Activated CD4-positive, alpha-beta T cell treated with anti-CD3 and anti-CD28 coated beads for 36 hours (primary cell): ENCODE results near the gene ZNF552. TPM values are rescaled to one million over a fixed set of nuclear protein-coding genes. Genes with fewer than 3 reads are reported as not detected.

Experiments
- ATAC-seq: fragments of 200-7000 bp; cut with Tn5 transposase; one replicate; pipeline ENCODE4 v1.10.0; 2021; ENCODE audit warnings: mild to moderate bottlenecking, moderate library complexity
- CTCF ChIA-PET: fragments of 350-600 bp; sonication (Branson Sonifier 250); formaldehyde crosslinking; loops from one replicate; lab custom pipeline; 2021; ENCODE audit warnings: antibody characterized with exemption; lab: Charles Lee
- POLR2A ChIA-PET: fragments of 350-600 bp; sonication (Branson Sonifier 250); formaldehyde crosslinking; loops from one replicate; lab custom pipeline; 2021; ENCODE audit warnings: antibody characterized with exemption, inconsistent platforms; lab: Charles Lee
- DNase-seq: peaks from one replicate; pipeline ENCODE4 v3.0.0-alpha.2; 2020
- H3K27ac Mint-ChIP-seq: one replicate; pipeline ENCODE4 v1.8.0; 2021; ENCODE audit warnings: mixed read lengths
- H3K27me3 Mint-ChIP-seq: one replicate; pipeline ENCODE4 v1.8.0; 2021; ENCODE audit warnings: mixed read lengths
- H3K36me3 Mint-ChIP-seq: one replicate; pipeline ENCODE4 v1.8.0; 2021; ENCODE audit warnings: low read depth, mixed read lengths
- H3K4me1 Mint-ChIP-seq: one replicate; pipeline ENCODE4 v1.8.0; 2021; ENCODE audit warnings: mixed read lengths
- H3K4me3 Mint-ChIP-seq: one replicate; pipeline ENCODE4 v1.8.0; 2021; ENCODE audit warnings: mild to moderate bottlenecking, moderate library complexity, mixed read lengths
- H3K9me3 Mint-ChIP-seq: one replicate; pipeline ENCODE4 v1.8.0; 2021; ENCODE audit warnings: low read depth, mixed read lengths
- intact Hi-C, 2 experiments: fragments of 100-400 bp; cut with DNase I in 1 of 2; cut with micrococcal nuclease in 1 of 2; formaldehyde crosslinking; loops; one replicate each; pipeline versions ENCODE4 v1.14.2 to v1.15.1; 2022 to 2024; cut with DNase I, micrococcal nuclease
- total RNA-seq, 2 experiments: library from RNA; stranded (reverse); gene quantifications; one replicate each; pipeline ENCODE4 v1.2.3, GENCODE V29; 2021

Gene ZNF552
- total RNA-seq, 2 experiments from 2014 or later: 5.9 to 6.1 TPM

- CTCF ChIA-PET: no interaction called here
- H3K27me3 Mint-ChIP-seq: no peaks in the 10 kb centered on the region
- peaks cover 28% of the 10 kb centered on the region for H3K9me3 Mint-ChIP-seq
- H3K4me3 Mint-ChIP-seq: peak overlapping the region; percentile 38
- POLR2A ChIA-PET: no interaction called here
- DNase-seq: no peak
- intact Hi-C loops: loop anchor here in 1 of 2 experiments (10.0 kb wide), 1 partner anchor 493 kb away; no protein-coding TSS in a partner anchor
- H3K27ac Mint-ChIP-seq: peak overlapping the region; percentile 27
- no peak for ATAC-seq
- peaks cover 31% of the 10 kb centered on the region for H3K4me1 Mint-ChIP-seq
- peaks cover 70% of the 10 kb centered on the region for H3K36me3 Mint-ChIP-seq
Observed at GRCh38 chr19:57771417-57771816, 43.3 kb downstream of the ZNF552 start.

GRCh38 chr19:57769345-57770131 is 45.2 kb downstream of the ZNF552 start, which contains the start of gene ZNF586:
Gene ZNF586 (plus strand): TSS chr19:57769676. CDS start chr19:57769843, 167 bp downstream.
- ATAC-seq (peak; percentile 99), DNase-seq (peak; percentile 93)
- Mint-ChIP-seq H3K36me3 (peaks cover 56% of the 10 kb centered on the region), H3K27ac (peak within 1 kb of the TSS; percentile 93), H3K27me3 (no peaks in the 10 kb centered on the region), H3K4me3 (peak within 1 kb of the TSS; percentile 90), H3K4me1 (peaks cover 25% of the 10 kb centered on the region), H3K9me3 (peaks cover 21% of the 10 kb centered on the region)
- ChIA-PET CTCF (interaction anchor here (0.6 to 0.7 kb wide), 2 partner anchors 225 to 418 kb away, joined by 3 to 6 read pairs; no protein-coding TSS in a partner anchor), POLR2A (interaction anchor here (0.5 to 1.6 kb wide), 5 partner anchors 50 to 774 kb away, joined by 3 to 6 read pairs (median 4); partner anchors contain the start of genes TRIM28 and ZNF551)
- intact Hi-C loops: loop anchor here (1.0 to 10.0 kb wide), 11 partner anchors 23 to 495 kb away; partner anchors contain the start of genes ZNF552 (in 2 of the 2), ZNF776 (in 2 of the 2), ZNF17 (in 1 of the 2) and ZNF211 (in 1 of the 2)

- H3K4me1 Mint-ChIP-seq: no peaks in the 10 kb centered on the region
- H3K27ac Mint-ChIP-seq: no peak overlapping the region
- H3K27me3 Mint-ChIP-seq: no peaks in the 10 kb centered on the region
- peaks cover 85% of the 10 kb centered on the region for H3K36me3 Mint-ChIP-seq
- ATAC-seq: no peak
- ChIA-PET CTCF (no interaction called here), POLR2A (no interaction called here)
- DNase-seq: no peak
- intact Hi-C loops: no loop called here
- no peak overlapping the region for H3K4me3 Mint-ChIP-seq
- peaks cover 30% of the 10 kb centered on the region for H3K9me3 Mint-ChIP-seq
Observed at GRCh38 chr19:57759096-57759495, 55.6 kb downstream of the ZNF552 start.

DNA sequence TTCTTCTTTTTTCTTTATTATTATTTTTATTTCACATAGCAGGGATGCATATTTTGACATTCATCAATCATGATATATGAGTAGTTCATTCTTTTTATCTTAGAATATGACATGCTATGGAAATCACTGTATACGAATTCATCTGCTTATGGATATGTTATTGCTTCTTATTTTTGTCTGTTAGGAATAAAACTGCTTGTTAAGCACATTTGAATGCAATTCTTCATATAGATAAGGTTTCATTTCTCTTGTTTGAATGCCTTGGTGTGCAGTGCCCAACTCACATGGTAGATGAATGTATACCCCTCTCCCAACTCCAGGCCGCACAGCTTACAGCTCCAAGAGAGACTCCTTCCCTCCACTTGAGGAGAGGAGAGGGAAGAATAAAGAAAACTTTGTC is 56.8 kb downstream of the ZNF552 start:
- DNase-seq: no peak
- POLR2A ChIA-PET: no interaction called here
- no peak overlapping the region for H3K4me3 Mint-ChIP-seq
- H3K4me1 Mint-ChIP-seq: no peaks in the 10 kb centered on the region
- CTCF ChIA-PET: no interaction called here
- peaks cover 41% of the 10 kb centered on the region for H3K9me3 Mint-ChIP-seq
- H3K27ac Mint-ChIP-seq: no peak overlapping the region
- H3K36me3 Mint-ChIP-seq: peaks cover 87% of the 10 kb centered on the region
- intact Hi-C loops: no loop called here
- no peaks in the 10 kb centered on the region for H3K27me3 Mint-ChIP-seq
- ATAC-seq: no peak

Other genes with a start within 250 kb of the ZNF552 start
- gene ZNF416, start 236.0 kb downstream of the ZNF552 start, total RNA-seq: 1 to 10 TPM; 3.3 to 3.7 TPM
- 1 to 10 TPM; 4.6 to 5.3 TPM for gene ZIK1, start 230.8 kb downstream of the ZNF552 start, total RNA-seq
- gene ZNF530, start 215.0 kb downstream of the ZNF552 start, total RNA-seq: 1 to 10 TPM; 7.1 to 7.2 TPM
- gene ZNF134, start 200.7 kb downstream of the ZNF552 start, total RNA-seq: 1 to 10 TPM; 7.6 to 9.7 TPM
- 1 to 10 TPM; 8.9 to 9.5 TPM for gene ZNF211, start 181.7 kb downstream of the ZNF552 start, total RNA-seq
- gene ZSCAN4, start 146.0 kb downstream of the ZNF552 start, total RNA-seq: not detected
- 10 to 100 TPM in 1 of 2 experiments, 1 to 10 TPM in 1; 9.8 to 13.0 TPM for gene ZNF551, start 132.9 kb downstream of the ZNF552 start, total RNA-seq
- gene ZNF154, start 105.7 kb downstream of the ZNF552 start, total RNA-seq: 1 to 10 TPM; 4.4 to 5.0 TPM
- gene ZNF671, start 87.3 kb downstream of the ZNF552 start, total RNA-seq: 1 to 10 TPM; 7.5 to 8.8 TPM
- 10 to 100 TPM in 1 of 2 experiments, 1 to 10 TPM in 1; 8.9 to 14.7 TPM for gene ZNF776, start 68.1 kb downstream of the ZNF552 start, total RNA-seq
- gene ZNF586, start 45.2 kb downstream of the ZNF552 start, total RNA-seq: 10 to 100 TPM; 20.3 to 20.5 TPM
- gene ZNF587B, start 15.4 kb upstream of the ZNF552 start, total RNA-seq: 10 to 100 TPM; 16.8 to 18.2 TPM
- 10 to 100 TPM; 20.1 to 22.9 TPM for gene ZNF587, start 34.9 kb upstream of the ZNF552 start, total RNA-seq
- 10 to 100 TPM; 24.1 to 24.5 TPM for gene ZNF814, start 74.1 kb upstream of the ZNF552 start, total RNA-seq
- 10 to 100 TPM; 12.7 to 14.1 TPM for gene ZNF417, start 101.7 kb upstream of the ZNF552 start, total RNA-seq
- 1 to 10 TPM; 4.6 to 4.8 TPM for gene ZNF418, start 120.5 kb upstream of the ZNF552 start, total RNA-seq
- gene ZNF256, start 132.8 kb upstream of the ZNF552 start, total RNA-seq: 1 to 10 TPM; 6.3 to 6.9 TPM
- under 1 TPM; 0.33 to 0.46 TPM for gene C19orf18, start 159.6 kb upstream of the ZNF552 start, total RNA-seq
- gene ZNF606, start 187.9 kb upstream of the ZNF552 start, total RNA-seq: 1 to 10 TPM; 6.0 to 8.9 TPM
- gene ZSCAN1, start 219.1 kb upstream of the ZNF552 start, total RNA-seq: not detected
- 1 to 10 TPM; 1.3 to 1.5 TPM for gene ZNF135, start 244.4 kb upstream of the ZNF552 start, total RNA-seq